ENCODE measurements around the gene RBPMS2.

RBPMS2 gene

DNA sequence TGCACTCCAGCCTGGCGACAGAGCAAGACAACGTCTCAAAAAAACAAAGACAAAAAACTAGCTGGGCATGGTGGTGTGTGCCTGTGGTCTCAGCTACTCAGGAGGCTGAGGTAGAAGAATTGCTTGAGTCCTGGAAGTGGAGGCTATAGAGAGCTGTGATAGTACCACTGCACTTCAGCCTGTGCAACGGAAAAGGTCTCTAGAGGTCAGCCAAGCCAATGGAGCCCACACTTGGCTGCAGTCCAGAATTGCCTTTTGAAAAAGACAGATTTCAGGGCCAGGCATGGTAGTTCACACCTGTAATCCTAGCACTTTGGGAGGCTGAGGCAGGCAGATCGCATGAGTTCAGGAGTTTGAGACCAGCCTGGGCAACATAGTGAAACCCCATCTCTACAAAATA, 8.4 kb upstream of the RBPMS2 start:
- H3K4me3 ChIP-seq (ENCODE audit: insufficient read depth, low read depth, low read length), result no peak overlapping the region
- H3K36me3 ChIP-seq (ENCODE audit: control insufficient read depth, insufficient read depth, low read length), result no peaks in the 10 kb centered on the region
- H3K9me3 ChIP-seq (ENCODE audit: control insufficient read depth, low read length), result no peaks in the 10 kb centered on the region
- no peak overlapping the region for H3K27ac ChIP-seq (ENCODE audit: insufficient read depth, low read depth, low read length, poor library complexity, severe bottlenecking)
- WGBS, 2 experiments, result 91% methylated on average over 4 of the region's 4 CpGs
- peaks cover 4% of the 10 kb centered on the region for H3K27me3 ChIP-seq (ENCODE audit: control insufficient read depth, insufficient read depth, low read length, poor library complexity, severe bottlenecking)
- no peaks in the 10 kb centered on the region for H3K4me1 ChIP-seq (ENCODE audit: control insufficient read depth, insufficient read depth, low read length)

GRCh38 chr15:64782751-64783150, 7.4 kb upstream of the RBPMS2 start:
- WGBS, 2 experiments, result 79 to 84% methylated on average over 5 of the region's 5 CpGs
- Histone ChIP-seq H3K36me3 (ENCODE audit: control insufficient read depth, insufficient read depth, low read length) (no peaks in the 10 kb centered on the region), H3K27ac (ENCODE audit: insufficient read depth, low read depth, low read length, poor library complexity, severe bottlenecking) (no peak overlapping the region), H3K4me3 (ENCODE audit: insufficient read depth, low read depth, low read length) (no peak overlapping the region), H3K9me3 (ENCODE audit: control insufficient read depth, low read length) (no peaks in the 10 kb centered on the region), H3K4me1 (ENCODE audit: control insufficient read depth, insufficient read depth, low read length) (no peaks in the 10 kb centered on the region), H3K27me3 (ENCODE audit: control insufficient read depth, insufficient read depth, low read length, poor library complexity, severe bottlenecking) (peaks cover 4% of the 10 kb centered on the region)

DNA sequence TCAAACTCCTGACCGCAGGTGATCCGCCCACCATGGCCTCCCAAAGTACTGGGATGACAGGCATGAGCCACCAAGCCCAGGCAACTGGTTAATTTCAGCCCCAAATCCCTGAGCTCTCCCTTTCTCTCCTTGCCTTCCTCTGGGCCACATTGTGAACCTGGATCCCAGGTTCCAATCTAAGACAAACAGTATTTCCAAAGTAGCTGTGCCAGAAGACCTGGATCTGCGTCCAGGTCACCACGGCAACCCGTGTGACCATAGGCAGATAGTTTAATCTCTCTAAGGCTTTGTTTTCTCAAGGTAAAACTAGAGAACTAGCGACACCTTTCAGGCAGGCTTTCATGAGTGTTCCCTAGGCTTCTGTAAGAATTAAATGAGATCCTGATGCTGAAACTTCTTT, 5.9 kb upstream of the RBPMS2 start:
- Histone ChIP-seq H3K27me3 (ENCODE audit: control insufficient read depth, insufficient read depth, low read length, poor library complexity, severe bottlenecking) (peaks cover 18% of the 10 kb centered on the region), H3K4me3 (ENCODE audit: insufficient read depth, low read depth, low read length) (no peak overlapping the region)
- 93% methylated on average over 6 of the region's 6 CpGs for whole genome bisulfite sequencing, 2 experiments

GRCh38 chr15:64780600-64781156, 5.3 kb upstream of the RBPMS2 start:
- Histone ChIP-seq H3K36me3 (ENCODE audit: control insufficient read depth, insufficient read depth, low read length) (no peaks in the 10 kb centered on the region), H3K27ac (ENCODE audit: insufficient read depth, low read depth, low read length, poor library complexity, severe bottlenecking) (no peak overlapping the region), H3K4me1 (ENCODE audit: control insufficient read depth, insufficient read depth, low read length) (peaks cover 10% of the 10 kb centered on the region), H3K4me3 (ENCODE audit: insufficient read depth, low read depth, low read length) (no peak overlapping the region), H3K9me3 (ENCODE audit: control insufficient read depth, low read length) (no peaks in the 10 kb centered on the region), H3K27me3 (ENCODE audit: control insufficient read depth, insufficient read depth, low read length, poor library complexity, severe bottlenecking) (peaks cover 25% of the 10 kb centered on the region)
- WGBS, 2 experiments, result 77 to 80% methylated on average over 7 of the region's 8 CpGs

More for the DNA sequence above, 5.9 kb upstream of the RBPMS2 start:
- H3K9me3 ChIP-seq (ENCODE audit: control insufficient read depth, low read length), result no peaks in the 10 kb centered on the region
- H3K27ac ChIP-seq (ENCODE audit: insufficient read depth, low read depth, low read length, poor library complexity, severe bottlenecking), result no peak overlapping the region
- H3K36me3 ChIP-seq (ENCODE audit: control insufficient read depth, insufficient read depth, low read length), result no peaks in the 10 kb centered on the region
- H3K4me1 ChIP-seq (ENCODE audit: control insufficient read depth, insufficient read depth, low read length), result peaks cover 5% of the 10 kb centered on the region

- Histone ChIP-seq H3K4me1 (ENCODE audit: control insufficient read depth, insufficient read depth, low read length) (peaks cover 10% of the 10 kb centered on the region), H3K27me3 (ENCODE audit: control insufficient read depth, insufficient read depth, low read length, poor library complexity, severe bottlenecking) (peaks cover 33% of the 10 kb centered on the region), H3K36me3 (ENCODE audit: control insufficient read depth, insufficient read depth, low read length) (no peaks in the 10 kb centered on the region), H3K9me3 (ENCODE audit: control insufficient read depth, low read length) (no peaks in the 10 kb centered on the region), H3K27ac (ENCODE audit: insufficient read depth, low read depth, low read length, poor library complexity, severe bottlenecking) (no peak overlapping the region), H3K4me3 (ENCODE audit: insufficient read depth, low read depth, low read length) (no peak overlapping the region)
- WGBS, 2 experiments, result 87 to 97% methylated on average over 1 of the region's 1 CpG
Observed at GRCh38 chr15:64779630-64780029, 4.2 kb upstream of the RBPMS2 start.

DNA sequence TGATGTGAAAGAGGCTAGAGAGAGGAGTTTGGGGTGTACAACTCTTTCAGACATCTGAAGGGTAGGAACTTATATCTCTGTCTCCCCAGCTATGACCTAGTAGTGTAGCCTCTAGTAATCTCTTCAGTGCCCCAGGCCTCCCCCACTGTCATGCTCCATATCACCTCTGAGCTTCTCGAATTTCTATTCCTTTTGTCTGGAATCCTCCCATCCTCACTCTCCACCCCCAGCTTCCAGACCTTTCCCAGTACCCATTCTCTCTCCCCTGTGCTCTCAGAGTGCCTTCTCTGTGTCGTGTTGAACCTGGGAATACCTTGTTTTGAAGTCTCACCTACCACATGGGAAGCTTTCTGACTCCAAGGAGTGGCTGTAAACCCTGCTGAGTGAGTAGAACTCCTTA, 3.6 kb upstream of the RBPMS2 start:
- 44 to 58% methylated on average over 2 of the region's 2 CpGs for WGBS, 2 experiments
- Histone ChIP-seq H3K27ac (ENCODE audit: insufficient read depth, low read depth, low read length, poor library complexity, severe bottlenecking) (no peak overlapping the region), H3K4me3 (ENCODE audit: insufficient read depth, low read depth, low read length) (no peak overlapping the region), H3K27me3 (ENCODE audit: control insufficient read depth, insufficient read depth, low read length, poor library complexity, severe bottlenecking) (peaks cover 39% of the 10 kb centered on the region), H3K9me3 (ENCODE audit: control insufficient read depth, low read length) (no peaks in the 10 kb centered on the region), H3K4me1 (ENCODE audit: control insufficient read depth, insufficient read depth, low read length) (peaks cover 10% of the 10 kb centered on the region), H3K36me3 (ENCODE audit: control insufficient read depth, insufficient read depth, low read length) (no peaks in the 10 kb centered on the region)

DNA sequence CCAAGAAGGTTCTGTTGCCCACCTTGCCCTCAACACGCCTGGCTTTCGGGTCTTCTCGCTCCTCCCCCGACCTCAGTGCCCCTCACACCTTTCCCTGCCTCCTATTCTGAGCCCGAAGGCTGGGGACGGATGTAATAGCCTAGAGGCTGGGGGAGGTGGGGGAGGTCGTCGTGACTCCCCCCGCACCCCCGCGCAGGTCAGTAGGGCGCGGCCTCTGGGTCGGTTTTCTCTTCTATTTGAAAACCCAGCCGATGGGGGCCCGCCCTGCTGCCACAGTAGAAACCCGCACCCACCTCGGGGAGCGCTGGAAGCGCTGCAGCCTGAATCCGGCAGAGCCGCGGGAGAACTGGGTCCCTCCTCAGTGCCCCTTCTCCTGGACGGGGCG, 1.0 kb upstream of the RBPMS2 start:
- peak overlapping the region; percentile 63 for H3K4me3 ChIP-seq (ENCODE audit: insufficient read depth, low read depth, low read length)
- no peaks in the 10 kb centered on the region for H3K36me3 ChIP-seq (ENCODE audit: control insufficient read depth, insufficient read depth, low read length)
- H3K4me1 ChIP-seq (ENCODE audit: control insufficient read depth, insufficient read depth, low read length), result peaks cover 10% of the 10 kb centered on the region
- H3K9me3 ChIP-seq (ENCODE audit: control insufficient read depth, low read length), result no peaks in the 10 kb centered on the region
- peaks cover 43% of the 10 kb centered on the region for H3K27me3 ChIP-seq (ENCODE audit: control insufficient read depth, insufficient read depth, low read length, poor library complexity, severe bottlenecking)
- 4% methylated on average over 25 of the region's 25 CpGs for WGBS, 2 experiments
- no peak overlapping the region for H3K27ac ChIP-seq (ENCODE audit: insufficient read depth, low read depth, low read length, poor library complexity, severe bottlenecking)

DNA sequence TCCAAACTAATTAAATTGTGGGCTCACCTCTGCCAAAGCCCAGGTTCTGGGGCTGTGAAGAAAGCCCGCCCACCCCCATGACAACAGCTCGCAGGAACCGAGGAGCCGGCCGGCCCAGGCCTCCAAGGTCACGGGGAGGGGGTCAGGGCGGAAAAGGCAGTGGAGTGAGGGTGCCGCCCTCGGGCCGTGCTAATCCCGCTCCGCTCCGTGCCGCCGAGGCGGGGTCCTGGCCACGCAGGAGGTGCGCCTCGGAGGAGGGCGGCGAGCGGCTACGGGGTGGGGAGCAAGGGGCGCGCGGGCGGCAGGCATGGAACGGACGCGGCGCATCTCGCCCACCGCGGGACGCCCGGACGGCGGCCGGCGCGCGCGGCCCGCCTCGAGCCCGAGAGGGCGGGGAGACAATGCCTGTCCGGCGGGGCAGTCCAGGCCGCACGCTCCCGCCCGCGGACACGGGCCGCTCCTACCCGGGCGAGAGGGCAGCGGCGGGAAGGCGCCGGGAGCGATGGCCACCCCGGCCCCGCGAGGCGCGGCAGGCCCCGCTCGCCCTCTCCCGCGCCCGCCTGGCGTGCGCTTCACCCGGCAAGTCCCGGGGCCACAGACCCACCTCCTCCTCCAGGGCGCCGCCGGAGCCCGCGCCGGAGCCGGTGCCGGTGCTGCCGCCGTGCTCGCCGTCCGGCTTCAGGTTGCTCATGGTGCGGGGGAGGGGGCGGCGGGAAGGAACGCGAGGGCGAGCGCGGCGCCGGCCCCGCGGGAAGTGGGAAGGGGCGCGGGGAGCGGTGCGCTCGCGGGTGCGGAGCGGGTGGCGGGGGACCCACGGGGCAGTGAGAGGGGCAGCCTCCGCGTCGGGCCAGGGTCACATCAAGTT, 528 bp downstream of the RBPMS2 start:
- Histone ChIP-seq H3K27ac (ENCODE audit: insufficient read depth, low read depth, low read length, poor library complexity, severe bottlenecking) (no peak overlapping the region), H3K27me3 (ENCODE audit: control insufficient read depth, insufficient read depth, low read length, poor library complexity, severe bottlenecking) (peaks cover 43% of the 10 kb centered on the region), H3K4me3 (ENCODE audit: insufficient read depth, low read depth, low read length) (peak overlapping the region; percentile 63), H3K4me1 (ENCODE audit: control insufficient read depth, insufficient read depth, low read length) (peaks cover 10% of the 10 kb centered on the region), H3K36me3 (ENCODE audit: control insufficient read depth, insufficient read depth, low read length) (no peaks in the 10 kb centered on the region), H3K9me3 (ENCODE audit: control insufficient read depth, low read length) (no peaks in the 10 kb centered on the region)
- WGBS, 2 experiments, result 0% methylated on average over 115 of the region's 115 CpGs

GRCh38 chr15:64774037-64774628, 1.3 kb downstream of the RBPMS2 start:
- H3K27ac ChIP-seq (ENCODE audit: insufficient read depth, low read depth, low read length, poor library complexity, severe bottlenecking), result no peak overlapping the region

GRCh38 chr15:64773606-64774005, 1.8 kb downstream of the RBPMS2 start:
- H3K4me1 ChIP-seq (ENCODE audit: control insufficient read depth, insufficient read depth, low read length), result peaks cover 10% of the 10 kb centered on the region
- H3K27ac ChIP-seq (ENCODE audit: insufficient read depth, low read depth, low read length, poor library complexity, severe bottlenecking), result no peak overlapping the region
- peaks cover 39% of the 10 kb centered on the region for H3K27me3 ChIP-seq (ENCODE audit: control insufficient read depth, insufficient read depth, low read length, poor library complexity, severe bottlenecking)
- H3K4me3 ChIP-seq (ENCODE audit: insufficient read depth, low read depth, low read length), result peak overlapping the region; percentile 63
- 65 to 69% methylated on average over 2 of the region's 2 CpGs for WGBS, 2 experiments
- no peaks in the 10 kb centered on the region for H3K36me3 ChIP-seq (ENCODE audit: control insufficient read depth, insufficient read depth, low read length)
- no peaks in the 10 kb centered on the region for H3K9me3 ChIP-seq (ENCODE audit: control insufficient read depth, low read length)

More at GRCh38 chr15:64774037-64774628, 1.3 kb downstream of the RBPMS2 start:
- peak overlapping the region; percentile 63 for H3K4me3 ChIP-seq (ENCODE audit: insufficient read depth, low read depth, low read length)
- H3K4me1 ChIP-seq (ENCODE audit: control insufficient read depth, insufficient read depth, low read length), result peaks cover 10% of the 10 kb centered on the region
- no peaks in the 10 kb centered on the region for H3K9me3 ChIP-seq (ENCODE audit: control insufficient read depth, low read length)
- no peaks in the 10 kb centered on the region for H3K36me3 ChIP-seq (ENCODE audit: control insufficient read depth, insufficient read depth, low read length)
- H3K27me3 ChIP-seq (ENCODE audit: control insufficient read depth, insufficient read depth, low read length, poor library complexity, severe bottlenecking), result peaks cover 43% of the 10 kb centered on the region
- WGBS, 2 experiments, result 10 to 13% methylated on average over 21 of the region's 21 CpGs

Data from ectodermal cell (in vitro differentiated cells).